Cardiac fibroblast (primary cell): ENCODE data around the gene DENND5B.
"Not testable (repeated sequence)": the region's sequence is repeated elsewhere in the genome, so short reads cannot be mapped to it uniquely, and the experiment has no call there.

Experiments
- DNase-seq, 2 donors: peaks; one replicate each; pipeline versions ENCODE4 v3.0.0 to v3.0.0-alpha.2; 2010; ENCODE audit warnings: low read depth in 2 of 2
- H3K4me3 ChIP-seq, 2 donors: replicated peaks in 1 of 2; 1 replicate in 1 of 2; 2 replicates in 1 of 2; pipeline ENCODE4 v1.5.1; 2011; ENCODE audit warnings: low read depth in 2 of 2, low read length in 2 of 2, mild to moderate bottlenecking in 2 of 2, moderate library complexity in 1 of 2
- TF ChIP-seq, protein P1 (sequence below): IDR thresholded peaks from one replicate; pipeline ENCODE4 v1.5.1; 2011; ENCODE audit warnings: low read depth, mild to moderate bottlenecking, low read length, inconsistent platforms

Gene DENND5B

DNA sequence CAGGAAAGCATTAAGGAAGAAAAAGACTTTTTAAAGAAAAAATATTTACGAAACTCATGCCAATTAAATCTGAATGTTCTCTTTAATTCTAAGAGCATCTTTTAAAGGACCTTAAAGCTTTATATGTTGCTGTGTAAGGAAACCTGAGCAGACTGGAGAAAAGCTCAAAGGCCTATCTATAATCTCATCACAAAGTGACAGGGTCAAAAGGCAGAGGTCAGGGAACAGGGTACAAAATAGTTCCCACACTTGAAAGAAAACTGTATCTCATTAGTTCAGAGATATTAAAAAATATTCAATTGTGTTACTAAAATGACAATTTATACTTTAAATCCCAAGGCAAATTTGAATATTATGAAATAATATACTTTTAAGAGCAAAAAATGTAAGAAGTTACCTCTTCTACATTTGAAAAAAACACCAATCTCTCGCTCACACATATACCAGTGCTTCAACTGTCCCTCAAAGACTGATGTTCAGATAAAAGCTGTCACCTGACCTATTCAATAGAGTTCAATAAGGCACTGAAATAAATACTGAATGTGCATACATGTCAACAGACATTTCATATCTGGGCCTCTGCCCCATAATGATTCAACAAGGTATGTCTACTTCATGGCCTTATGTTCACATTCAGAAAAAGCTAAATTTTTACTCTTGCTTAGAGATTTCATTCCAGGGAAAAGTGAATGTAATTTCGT lies 17.9 kb downstream of the DENND5B start:
- TF ChIP-seq, protein P1, sequence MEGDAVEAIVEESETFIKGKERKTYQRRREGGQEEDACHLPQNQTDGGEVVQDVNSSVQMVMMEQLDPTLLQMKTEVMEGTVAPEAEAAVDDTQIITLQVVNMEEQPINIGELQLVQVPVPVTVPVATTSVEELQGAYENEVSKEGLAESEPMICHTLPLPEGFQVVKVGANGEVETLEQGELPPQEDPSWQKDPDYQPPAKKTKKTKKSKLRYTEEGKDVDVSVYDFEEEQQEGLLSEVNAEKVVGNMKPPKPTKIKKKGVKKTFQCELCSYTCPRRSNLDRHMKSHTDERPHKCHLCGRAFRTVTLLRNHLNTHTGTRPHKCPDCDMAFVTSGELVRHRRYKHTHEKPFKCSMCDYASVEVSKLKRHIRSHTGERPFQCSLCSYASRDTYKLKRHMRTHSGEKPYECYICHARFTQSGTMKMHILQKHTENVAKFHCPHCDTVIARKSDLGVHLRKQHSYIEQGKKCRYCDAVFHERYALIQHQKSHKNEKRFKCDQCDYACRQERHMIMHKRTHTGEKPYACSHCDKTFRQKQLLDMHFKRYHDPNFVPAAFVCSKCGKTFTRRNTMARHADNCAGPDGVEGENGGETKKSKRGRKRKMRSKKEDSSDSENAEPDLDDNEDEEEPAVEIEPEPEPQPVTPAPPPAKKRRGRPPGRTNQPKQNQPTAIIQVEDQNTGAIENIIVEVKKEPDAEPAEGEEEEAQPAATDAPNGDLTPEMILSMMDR, result no peak
- no peak for DNase-seq
- H3K4me3 ChIP-seq, result no peak overlapping the region

DNA sequence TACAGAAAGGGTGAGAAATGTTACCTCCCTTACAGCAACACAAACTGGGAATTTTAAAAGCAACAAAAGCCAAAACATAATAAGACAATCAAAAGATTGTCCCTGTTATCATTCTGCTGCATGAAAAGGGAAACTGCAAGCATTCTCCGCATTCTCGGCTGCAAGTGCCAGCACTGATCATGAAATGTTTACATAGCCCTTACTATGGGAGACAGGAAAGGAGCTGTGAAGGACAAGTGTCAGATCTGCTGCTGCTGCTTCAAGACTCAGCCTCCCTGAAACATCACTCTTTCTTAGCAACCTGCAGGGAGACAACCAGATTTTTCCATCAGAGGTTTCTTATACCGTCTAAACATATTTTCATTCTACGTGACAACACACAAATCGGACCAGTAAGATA lies 20.1 kb downstream of the DENND5B start:
- DNase-seq, result peak in 1 of 2 donors; percentile 25
- TF ChIP-seq, protein P1, result no peak
- no peak overlapping the region for H3K4me3 ChIP-seq

DNA sequence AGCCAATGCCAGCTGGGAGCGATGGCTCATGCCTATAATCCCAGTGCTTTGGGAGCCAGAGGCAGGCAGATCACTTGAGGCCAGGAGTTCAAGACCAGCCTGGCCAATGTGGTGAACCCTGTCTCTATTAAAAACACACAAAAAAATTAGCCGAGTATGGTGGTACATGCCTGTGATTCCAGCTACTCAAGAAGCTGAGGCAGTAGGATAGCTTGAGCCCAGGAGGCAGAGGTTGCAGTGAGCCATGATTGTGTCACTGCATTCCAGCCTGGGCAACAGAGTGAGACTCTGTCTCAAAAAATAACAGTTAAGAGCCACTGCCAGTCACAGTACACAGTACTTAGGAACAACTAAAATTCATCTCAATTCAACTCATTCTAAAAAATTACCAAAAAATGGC lies 21.4 kb downstream of the DENND5B start:
- DNase-seq, result not testable (repeated sequence)

DNA sequence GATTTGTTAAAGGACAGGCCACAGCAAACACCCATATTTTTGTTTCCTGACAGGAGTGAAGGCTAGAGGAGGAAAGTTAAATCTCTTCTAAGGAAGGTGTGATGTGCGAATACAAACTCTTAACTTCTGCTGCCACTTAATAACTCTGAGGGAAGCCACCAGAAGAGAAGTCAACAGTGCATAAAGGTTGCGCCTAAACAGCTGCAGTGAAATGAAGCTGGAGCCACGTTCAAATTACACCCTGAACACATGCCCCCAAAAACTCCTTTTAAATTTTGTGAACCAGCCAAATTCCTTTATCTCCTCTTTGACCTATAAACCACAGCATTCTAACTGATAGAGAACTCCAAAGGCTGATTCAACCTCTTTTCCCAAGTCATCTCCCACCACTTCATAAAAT lies 22.4 kb downstream of the DENND5B start:
- no peak overlapping the region for H3K4me3 ChIP-seq
- DNase-seq, result no peak
- TF ChIP-seq, protein P1, result no peak

More for the DNA sequence above, 21.4 kb downstream of the DENND5B start:
- H3K4me3 ChIP-seq, result not testable (repeated sequence)

DNA sequence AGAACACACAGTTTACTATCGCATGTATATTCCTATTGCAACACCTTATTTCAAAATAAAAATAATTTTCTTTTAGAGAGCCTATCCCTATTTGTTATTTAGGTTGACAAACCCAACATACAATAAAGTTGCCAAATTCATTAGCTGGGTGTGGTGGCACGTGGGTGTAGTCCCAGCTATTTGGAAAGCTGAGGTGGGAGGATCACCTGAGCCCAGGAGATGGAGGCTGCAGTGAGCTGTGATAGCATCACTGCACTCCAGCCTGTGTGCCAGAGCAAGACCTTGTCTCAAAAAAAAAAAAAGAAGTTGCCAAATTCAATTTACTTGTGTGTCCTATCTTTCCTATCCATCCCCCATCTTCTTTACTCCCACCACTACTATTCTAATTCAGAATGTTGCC lies 23.9 kb downstream of the DENND5B start:
- no peak overlapping the region for H3K4me3 ChIP-seq
- TF ChIP-seq, protein P1, result no peak
- no peak for DNase-seq

DNA sequence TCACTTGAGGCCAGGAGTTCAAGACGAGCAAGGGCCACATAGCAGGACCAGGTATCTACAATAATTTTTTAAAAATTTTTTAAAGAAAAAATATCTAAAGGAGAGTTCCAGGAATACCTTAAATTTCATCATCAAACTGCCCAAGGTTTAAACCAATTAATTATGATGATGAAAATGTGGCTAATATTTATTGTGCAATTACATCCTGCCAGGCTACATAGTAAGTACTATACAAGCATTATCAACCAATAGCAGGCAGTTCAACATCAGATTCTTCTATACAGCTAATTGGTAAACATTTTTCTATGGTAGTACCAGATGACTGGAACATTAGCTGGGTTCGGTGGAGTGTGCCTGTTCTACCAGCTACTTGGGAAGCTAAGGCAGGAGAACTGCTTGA lies 24.4 kb downstream of the DENND5B start:
- no peak overlapping the region for H3K4me3 ChIP-seq
- TF ChIP-seq, protein P1, result no peak
- no peak for DNase-seq

DNA sequence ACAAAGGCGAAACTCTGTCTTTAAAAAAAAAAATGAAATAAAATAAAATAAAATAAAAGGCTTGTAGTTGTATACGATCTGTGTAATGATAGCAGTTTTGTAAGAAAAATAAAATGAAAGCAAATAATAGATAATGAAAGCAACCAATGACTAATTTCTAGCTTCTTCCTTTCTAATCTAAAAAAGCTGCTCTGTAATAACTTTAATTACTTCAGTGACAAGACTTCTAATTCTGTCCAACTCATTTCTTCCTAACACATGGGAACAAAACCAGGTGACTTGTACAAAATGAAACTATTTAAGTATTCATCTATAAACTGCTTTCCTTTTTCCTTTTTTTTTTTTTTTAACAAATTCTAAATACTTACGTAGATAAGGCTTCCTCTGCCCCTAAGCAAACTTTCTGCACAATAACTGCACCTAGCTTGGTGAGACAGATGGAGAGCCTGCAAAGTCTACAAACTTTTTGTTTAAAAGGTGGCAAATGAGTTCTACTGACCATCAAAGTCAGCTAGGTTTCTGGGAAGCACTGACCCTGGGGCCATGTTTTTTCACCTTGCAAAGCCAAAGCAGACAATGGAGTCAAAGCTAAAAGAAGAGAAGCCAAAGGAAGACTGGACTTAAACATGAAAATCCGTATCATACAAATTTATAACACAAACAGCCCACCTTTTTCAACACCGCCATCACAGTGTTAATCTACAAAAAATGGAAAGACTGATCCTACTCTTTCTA lies 28.2 kb downstream of the DENND5B start:
- H3K4me3 ChIP-seq, result no peak overlapping the region
- TF ChIP-seq, protein P1, result no peak
- DNase-seq, result no peak
